HuH-7 (cell line): ENCODE data around the gene GHSR.
"Not testable (repeated sequence)": the region's sequence is repeated elsewhere in the genome, so short reads cannot be mapped to it uniquely, and the experiment has no call there.

Experiments
- DNase-seq: peaks from one replicate; pipeline ENCODE4 v3.0.0; 2011; ENCODE audit warnings: low spot score

Gene GHSR

GRCh38 chr3:172447611-172448579, at the start of gene GHSR:
TSS of gene GHSR (minus strand) at chr3:172448456. CDS start at chr3:172448413, 43 bp downstream.
- no peak for DNase-seq

- not testable (repeated sequence) for DNase-seq
These were observed 42.0 kb upstream of the GHSR start for GRCh38 chr3:172490198-172490669.

- DNase-seq, result no peak
These were observed 29.9 kb upstream of the GHSR start for GRCh38 chr3:172478116-172478515.

GRCh38 chr3:172476347-172476746, 28.1 kb upstream of the GHSR start:
- no peak for DNase-seq

DNA sequence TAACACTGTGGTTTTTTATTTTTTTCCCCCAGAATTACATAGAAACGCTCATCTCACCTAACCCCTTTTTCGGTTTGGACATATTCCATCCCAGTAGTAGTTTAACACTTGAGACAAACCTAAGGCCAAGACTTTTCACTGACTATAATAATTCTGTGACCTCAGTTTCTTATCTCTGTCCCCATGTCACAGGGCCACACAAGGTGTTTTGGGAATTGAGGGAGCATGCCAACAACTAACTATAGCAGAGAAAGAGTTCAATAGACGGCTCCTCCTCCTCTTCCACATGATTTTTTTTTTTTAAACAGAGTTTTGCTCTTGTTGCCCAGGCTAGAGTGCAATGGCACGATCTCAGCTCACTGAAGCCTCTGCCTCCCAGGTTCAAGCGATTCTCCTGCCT, 27.4 kb upstream of the GHSR start:
- no peak for DNase-seq

DNA sequence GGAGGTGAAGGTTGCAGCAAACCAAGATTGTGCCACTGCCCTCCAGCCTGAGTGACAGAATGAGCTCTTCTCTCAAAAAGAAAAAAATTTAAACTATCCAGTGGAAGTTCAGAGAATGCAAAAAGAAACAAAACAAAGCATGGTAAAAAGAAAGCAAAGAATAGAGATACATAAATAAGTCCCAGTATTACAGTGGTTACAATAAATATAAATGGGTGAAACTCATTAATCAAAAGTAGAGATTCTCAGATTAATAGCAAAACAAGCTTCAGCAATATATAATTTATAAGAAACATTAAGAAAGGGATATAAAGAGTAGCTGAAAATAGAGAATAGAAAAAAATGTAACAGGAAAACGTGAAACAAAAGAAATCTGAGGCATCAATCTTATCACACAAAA, 23.6 kb upstream of the GHSR start:
- no peak for DNase-seq

DNA sequence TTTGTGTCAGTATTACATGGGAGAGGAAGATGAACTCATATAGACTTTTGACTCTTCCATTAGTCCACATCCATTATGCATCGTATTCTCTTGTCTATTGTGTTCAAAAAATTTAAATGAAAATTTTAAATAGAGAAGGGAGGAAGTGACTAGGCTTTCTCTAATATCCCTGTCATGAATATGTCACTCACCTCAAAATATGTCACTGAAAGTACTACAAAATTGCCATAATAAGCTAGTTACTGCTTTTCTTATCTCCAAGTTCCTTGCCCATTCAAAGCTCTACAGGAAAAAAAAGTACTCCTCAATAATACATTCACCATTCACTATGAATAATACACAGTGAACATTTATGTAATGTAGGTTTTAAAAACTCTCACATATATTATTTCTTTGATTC, 22.3 kb upstream of the GHSR start:
- no peak for DNase-seq

DNA sequence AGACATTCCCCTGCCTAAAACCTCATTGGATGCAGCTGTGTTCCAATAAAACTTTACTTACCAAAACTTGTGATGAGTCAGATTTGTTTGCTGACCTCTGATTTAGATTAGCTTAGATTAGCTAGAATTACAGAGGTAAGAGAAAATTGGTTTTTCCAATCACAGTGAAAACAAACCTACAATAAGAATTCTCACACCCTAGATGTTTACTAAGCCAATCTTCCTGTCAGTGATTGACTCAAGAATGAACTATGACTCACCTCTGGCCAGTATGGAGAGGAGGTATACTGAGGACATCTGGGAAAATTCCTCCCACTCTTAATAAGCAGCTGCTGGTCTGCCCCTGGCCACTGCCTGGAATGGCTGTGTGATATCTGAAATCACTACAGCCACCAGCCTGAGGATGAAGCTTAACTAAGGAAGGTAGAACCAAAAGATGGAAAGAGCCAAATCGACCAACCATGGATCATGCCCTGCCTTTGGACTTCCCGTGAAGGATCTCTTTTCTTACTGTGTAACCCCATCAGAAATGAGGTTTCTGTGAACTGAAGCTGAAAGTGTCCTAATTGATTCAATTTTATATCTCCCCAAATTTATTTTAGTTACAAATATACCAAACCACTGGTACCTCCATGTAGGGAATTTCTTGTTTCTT, 19.0 kb upstream of the GHSR start:
- DNase-seq, result no peak

- no peak for DNase-seq
These were observed 18.4 kb upstream of the GHSR start for GRCh38 chr3:172466553-172467130.

- no peak for DNase-seq
These were observed 17.0 kb upstream of the GHSR start for GRCh38 chr3:172465281-172465680.

DNA sequence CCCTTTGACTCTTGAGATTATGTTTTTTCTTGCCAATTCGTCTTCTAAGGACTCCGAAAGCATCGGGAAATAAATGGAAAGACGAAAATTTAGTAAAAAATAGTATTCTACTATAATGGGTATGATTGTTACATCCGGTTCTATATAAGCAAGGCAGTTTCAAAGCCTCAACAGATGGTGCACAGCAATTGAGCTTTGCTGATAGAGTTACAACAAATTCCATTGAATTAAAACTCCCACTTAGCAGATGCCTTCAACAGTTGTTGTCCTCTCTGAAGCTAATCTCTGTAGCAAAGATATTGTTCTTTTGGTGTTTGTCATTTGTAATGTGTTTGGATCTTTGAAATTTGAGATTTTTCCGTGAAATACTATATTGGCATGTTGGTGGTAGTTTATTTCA, 16.1 kb upstream of the GHSR start:
- no peak for DNase-seq

- DNase-seq, result peak; percentile 66
These were observed 13.4 kb upstream of the GHSR start for GRCh38 chr3:172461530-172462138.

- no peak for DNase-seq
These were observed 8.1 kb upstream of the GHSR start for GRCh38 chr3:172456404-172456803.

DNA sequence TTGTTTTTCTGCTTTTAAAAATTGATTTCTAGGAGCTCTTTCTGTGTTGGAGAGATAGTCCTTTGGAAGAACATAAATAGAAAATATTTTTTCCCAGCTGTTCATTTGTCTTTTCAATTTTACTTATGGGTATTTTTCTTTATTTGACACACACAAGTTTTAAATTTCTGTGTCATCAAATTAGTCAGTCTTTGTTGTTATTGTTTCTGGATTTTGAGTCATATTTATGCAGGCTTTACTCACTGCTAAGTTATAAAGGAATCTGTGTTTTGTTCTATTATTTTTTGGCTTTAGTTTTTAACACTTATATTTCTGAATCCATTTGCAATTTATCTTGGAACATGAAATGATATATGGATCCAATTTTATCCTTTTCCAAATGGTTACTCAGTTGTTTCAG, 5.9 kb upstream of the GHSR start:
- no peak for DNase-seq

DNA sequence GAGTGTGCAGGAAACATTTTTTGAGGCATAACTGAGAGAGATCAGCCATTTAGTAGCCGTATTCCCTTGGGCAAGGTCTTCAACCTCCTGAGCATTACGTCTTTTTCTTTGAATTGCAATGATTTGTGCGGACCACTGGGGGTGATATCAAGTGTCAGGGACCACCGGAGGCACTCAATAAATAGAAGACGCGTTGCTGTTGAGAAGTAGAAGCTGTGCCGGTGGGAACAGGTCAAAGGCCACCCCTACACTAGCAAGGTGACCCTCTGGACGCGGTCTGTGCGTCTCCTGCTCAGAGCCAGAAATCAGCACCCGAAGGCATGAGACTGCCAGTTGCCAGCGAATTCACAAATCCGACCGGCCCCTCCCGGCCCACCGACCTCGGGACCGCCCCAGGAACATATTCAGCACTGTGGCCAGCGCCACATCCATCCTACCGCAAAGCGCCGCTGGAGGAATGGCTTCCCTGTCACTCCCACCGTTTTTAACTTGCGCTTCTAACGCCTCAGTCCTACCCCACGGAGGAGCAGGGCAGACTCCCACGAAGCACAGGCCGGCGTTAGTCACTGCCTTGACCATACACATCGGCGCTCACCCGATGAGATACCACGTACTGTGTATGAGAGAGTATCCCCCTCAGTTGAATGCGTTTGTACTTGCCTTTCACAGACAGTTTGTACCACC, 1.4 kb upstream of the GHSR start:
- DNase-seq, result peak; percentile 63

DNA sequence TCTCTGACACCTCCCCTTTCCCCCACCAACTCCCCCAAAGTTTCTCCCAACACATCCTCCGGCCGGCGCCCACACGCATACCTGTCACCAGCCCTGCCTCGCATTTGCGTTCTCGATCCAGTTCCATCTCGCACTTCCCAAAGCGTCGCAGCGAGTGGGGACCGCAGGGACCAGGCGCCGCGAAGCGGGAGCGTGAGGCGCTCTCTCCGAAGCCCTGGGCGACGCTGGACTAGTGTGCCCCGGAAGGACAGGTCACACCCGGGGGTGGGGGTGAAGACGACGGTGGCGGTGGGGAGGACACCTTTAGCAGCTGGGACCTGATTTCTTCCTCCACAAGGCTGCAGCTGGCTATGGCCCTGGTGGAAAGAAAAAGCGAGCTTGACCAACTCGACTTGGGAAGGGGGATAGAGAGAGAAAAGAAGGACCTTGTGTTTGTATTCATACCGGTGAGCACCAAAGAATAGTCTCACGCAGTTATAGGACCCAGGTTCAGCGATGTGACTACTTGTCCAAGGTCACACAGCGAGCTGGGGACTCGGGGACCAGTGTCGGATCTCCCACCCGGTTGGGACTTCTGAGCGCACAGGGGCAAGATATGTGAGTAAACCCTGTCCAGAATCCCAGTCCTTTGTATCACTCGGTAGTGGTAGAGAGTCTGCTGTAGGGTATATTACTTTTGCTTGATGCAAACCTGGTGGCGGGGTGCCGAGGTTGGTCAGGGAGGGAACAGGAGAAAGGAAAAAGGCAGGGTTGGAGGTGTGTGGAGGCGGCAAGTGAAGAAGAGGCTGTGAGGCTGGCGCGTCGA, 607 bp upstream of the GHSR start:
- DNase-seq, result no peak

GRCh38 chr3:172446198-172446597, 2.1 kb downstream of the GHSR start:
- DNase-seq, result no peak

- DNase-seq, result no peak
These were observed 3.4 kb downstream of the GHSR start for GRCh38 chr3:172444821-172445220.

- no peak for DNase-seq
These were observed 5.7 kb downstream of the GHSR start for GRCh38 chr3:172442606-172443005.

DNA sequence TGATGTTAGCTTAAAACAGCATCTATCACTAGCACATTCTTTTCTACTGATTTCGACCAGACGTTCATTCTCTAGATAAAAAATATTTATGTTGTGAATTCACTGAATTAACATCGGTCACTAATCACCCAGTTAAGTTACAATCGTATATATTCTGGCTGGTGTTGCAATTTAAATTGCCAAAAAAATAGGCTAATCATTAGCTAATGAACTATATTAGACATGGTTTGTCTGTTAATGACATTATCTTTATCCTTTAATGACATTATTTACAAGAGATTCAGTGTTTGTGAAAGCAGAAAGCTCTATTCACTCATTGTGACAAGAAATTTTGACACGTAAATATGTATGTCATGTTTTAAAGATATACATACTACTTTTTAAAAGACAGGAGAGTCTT, 6.7 kb downstream of the GHSR start:
- DNase-seq, result no peak

DNA sequence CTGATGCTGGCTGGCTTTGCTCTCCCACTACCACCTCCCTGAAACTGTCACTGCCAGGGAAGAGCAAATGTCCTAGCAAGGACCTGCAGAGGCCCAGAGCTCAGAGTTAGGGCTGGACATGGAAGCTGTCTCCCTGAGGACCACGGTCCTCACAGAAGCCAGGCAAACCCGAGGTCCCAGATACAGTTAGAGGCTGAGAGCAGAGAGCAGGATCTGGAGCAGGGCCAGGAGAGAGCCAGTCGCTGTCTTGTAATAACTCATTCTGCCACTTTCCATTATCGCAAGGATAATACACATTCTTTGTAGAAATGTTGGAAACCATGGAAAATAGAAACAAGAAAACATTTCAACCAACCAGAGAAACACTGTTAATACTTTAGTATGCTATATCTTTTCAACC, 10.1 kb downstream of the GHSR start:
- DNase-seq, result no peak
